ENCODE measurements around the gene UTP11. TPM values are rescaled to one million over a fixed set of nuclear protein-coding genes. Genes with fewer than 3 reads are reported as not detected.

UTP11 gene, protein sequence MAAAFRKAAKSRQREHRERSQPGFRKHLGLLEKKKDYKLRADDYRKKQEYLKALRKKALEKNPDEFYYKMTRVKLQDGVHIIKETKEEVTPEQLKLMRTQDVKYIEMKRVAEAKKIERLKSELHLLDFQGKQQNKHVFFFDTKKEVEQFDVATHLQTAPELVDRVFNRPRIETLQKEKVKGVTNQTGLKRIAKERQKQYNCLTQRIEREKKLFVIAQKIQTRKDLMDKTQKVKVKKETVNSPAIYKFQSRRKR
- total RNA-seq = 24.2 TPM

GRCh38 chr1:38012363-38013226, at the start of gene UTP11:
Gene UTP11 (plus strand): TSS chr1:38012734. CDS start chr1:38012803, 69 bp downstream.

GRCh38 chr1:38005195-38006007, 7.1 kb upstream of the UTP11 start, which contains the start of gene FHL3:
Gene FHL3 (minus strand): TSS chr1:38005514. CDS start chr1:37999412, 6,102 bp downstream.

GRCh38 chr1:38046333-38046883, 33.9 kb downstream of the UTP11 start, which contains the start of gene POU3F1:
Gene POU3F1 (minus strand): TSS chr1:38046793. CDS start chr1:38046743, 50 bp downstream.

Small RNA genes within 50 kb of the gene (small RNA-seq; reads per million reads assigned to genes)
- gene RNU6-510P (ENCODE audit: low replicate concordance) = not detected

Other genes starting within 250 kb of the UTP11 start
- 0.12 TPM for gene EPHA10, start 247.6 kb upstream of the UTP11 start, total RNA-seq
- 5.8 TPM for gene MANEAL, start 218.9 kb upstream of the UTP11 start, total RNA-seq
- gene C1orf122, start 204.9 kb upstream of the UTP11 start, total RNA-seq = 17.0 TPM
- 10.0 TPM for gene YRDC, start 204.5 kb upstream of the UTP11 start, total RNA-seq
- 5.7 TPM for gene MTF1, start 153.1 kb upstream of the UTP11 start, total RNA-seq
- gene INPP5B, start 65.7 kb upstream of the UTP11 start, total RNA-seq = 36.3 TPM
- 54.2 TPM for gene SF3A3, start 22.7 kb upstream of the UTP11 start, total RNA-seq
- gene FHL3, start 7.2 kb upstream of the UTP11 start, total RNA-seq = 54.2 TPM
- gene POU3F1, start 34.1 kb downstream of the UTP11 start, total RNA-seq = 0.88 TPM